ENCODE measurements around the gene SYNJ2. TPM values are rescaled to one million over a fixed set of nuclear protein-coding genes. Genes with fewer than 3 reads are reported as not detected.

Gene SYNJ2
- polyA plus RNA-seq, 1 donor from 2014 or later, result 0.12 TPM

GRCh38 chr6:157980288-157981131, 1.2 kb upstream of the SYNJ2 start:
- Histone ChIP-seq H3K4me2 (ENCODE audit: low read length) (no peak overlapping the region), H3K9me3 (ENCODE audit: low read length) (no peaks in the 10 kb centered on the region), H3K9ac (ENCODE audit: low read length) (no peak overlapping the region), H3K27me3 (ENCODE audit: insufficient read depth, low read depth, low read length) (peaks cover 30% of the 10 kb centered on the region), H3K36me3 (ENCODE audit: insufficient read depth, low read length) (no peaks in the 10 kb centered on the region), H3K4me3 (ENCODE audit: low read length) (peak overlapping the region; percentile 77), H3K9me2 (ENCODE audit: insufficient read depth, low read length) (no peaks in the 10 kb centered on the region), H3K79me2 (replicated peaks; ENCODE audit: insufficient read depth, low read length) (no peaks in the 10 kb centered on the region), H3K27ac (ENCODE audit: low read length) (no peak overlapping the region), H4K20me1 (ENCODE audit: insufficient read depth) (no peaks in the 10 kb centered on the region), H3F3A (ENCODE audit: insufficient read depth, low read length, poor library complexity, severe bottlenecking) (no peaks in the 10 kb centered on the region), H2AFZ (ENCODE audit: low read depth, low read length) (no peak overlapping the region)
- no peak for TF ChIP-seq EP300 (conservative IDR thresholded peaks at IDR 0.05; ENCODE audit: poor library complexity, severe bottlenecking)
- TF ChIP-seq EZH2 (IDR thresholded peaks at IDR 0.05; ENCODE audit: borderline replicate concordance, insufficient read depth, low read length, poor library complexity, severe bottlenecking), result no peak
- no peak for TF ChIP-seq MXI1 (conservative IDR thresholded peaks at IDR 0.05; ENCODE audit: poor library complexity, severe bottlenecking)
- TF ChIP-seq POLR2AphosphoS5 (IDR thresholded peaks at IDR 0.05), result no peak
- no peak for TF ChIP-seq RAD21 (conservative IDR thresholded peaks at IDR 0.05)

GRCh38 chr6:157981132-157981394, 600 bp upstream of the SYNJ2 start:
- H3K9me2 ChIP-seq (ENCODE audit: insufficient read depth, low read length), result no peaks in the 10 kb centered on the region
- peak overlapping the region; percentile 77 for H3K4me3 ChIP-seq (ENCODE audit: low read length)
- H3K36me3 ChIP-seq (ENCODE audit: insufficient read depth, low read length), result no peaks in the 10 kb centered on the region
- TF ChIP-seq TAF1 (IDR thresholded peaks at IDR 0.05; ENCODE audit: low read depth) (no peak), MXI1 (conservative IDR thresholded peaks at IDR 0.05; ENCODE audit: poor library complexity, severe bottlenecking) (no peak), EP300 (conservative IDR thresholded peaks at IDR 0.05; ENCODE audit: poor library complexity, severe bottlenecking) (no peak), REST (IDR thresholded peaks at IDR 0.05; ENCODE audit: borderline replicate concordance) (no peak), CTCF (IDR thresholded peaks at IDR 0.05; ENCODE audit: poor library complexity, severe bottlenecking) (no peak), RAD21 (conservative IDR thresholded peaks at IDR 0.05) (no peak), POLR2AphosphoS5 (IDR thresholded peaks at IDR 0.05) (no peak), SMC3 (conservative IDR thresholded peaks at IDR 0.05; ENCODE audit: poor library complexity) (no peak), EZH2 (IDR thresholded peaks at IDR 0.05; ENCODE audit: borderline replicate concordance, insufficient read depth, low read length, poor library complexity, severe bottlenecking) (no peak)
- no peak overlapping the region for H3K9ac ChIP-seq (ENCODE audit: low read length)
- no peak overlapping the region for H2AFZ ChIP-seq (ENCODE audit: low read depth, low read length)
- H4K20me1 ChIP-seq (ENCODE audit: insufficient read depth), result no peaks in the 10 kb centered on the region
- no peak overlapping the region for H3K27ac ChIP-seq (ENCODE audit: low read length)
- no peaks in the 10 kb centered on the region for H3K79me2 ChIP-seq (replicated peaks; ENCODE audit: insufficient read depth, low read length)
- H3F3A ChIP-seq (ENCODE audit: insufficient read depth, low read length, poor library complexity, severe bottlenecking), result no peaks in the 10 kb centered on the region
- H3K4me2 ChIP-seq (ENCODE audit: low read length), result no peak overlapping the region
- H3K27me3 ChIP-seq (ENCODE audit: insufficient read depth, low read depth, low read length), result peaks cover 30% of the 10 kb centered on the region
- H3K9me3 ChIP-seq (ENCODE audit: low read length), result no peaks in the 10 kb centered on the region

All from neural cell (in vitro differentiated cells).